Measurements from ENCODE around the gene CHAF1B.
A peak's percentile ranks its signal among the peaks of the same experiment; 100 is the strongest.

Gene CHAF1B

GRCh38 chr21:36463991-36464390 lies 78.8 kb downstream of the CHAF1B start:
- DNase-seq: peak in 1 of 2 donors; percentile 10

GRCh38 chr21:36464590-36464989 lies 79.4 kb downstream of the CHAF1B start:
- no peak for DNase-seq

GRCh38 chr21:36465478-36465877 lies 80.3 kb downstream of the CHAF1B start:
- no peak for DNase-seq

DNA sequence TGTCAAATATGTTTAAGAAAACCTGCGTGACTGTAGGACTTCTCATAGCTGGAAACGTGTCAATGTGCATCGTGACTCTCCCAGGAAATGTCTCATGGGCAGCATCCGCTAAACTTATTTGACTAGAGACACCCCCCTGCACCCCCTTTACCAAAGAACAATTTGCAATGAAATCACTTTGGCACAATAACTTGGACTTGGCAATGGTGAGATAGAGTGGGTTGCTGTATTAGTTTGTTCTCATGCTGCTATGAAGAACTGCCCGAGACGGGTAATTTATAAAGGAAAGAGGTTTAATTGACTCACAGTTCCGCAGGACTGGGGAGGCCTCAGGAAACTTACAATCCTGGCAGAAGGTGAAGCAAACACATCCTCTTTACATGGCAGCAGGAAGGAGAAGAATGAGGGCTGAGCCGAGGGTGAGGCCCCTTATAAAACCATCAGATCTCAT lies 80.9 kb downstream of the CHAF1B start:
- DNase-seq: no peak

Data from inflammatory macrophage (primary cell).